ENCODE results near the gene LRCH1.

Gene LRCH1

GRCh38 chr13:46613409-46614049 lies 60.6 kb downstream of the LRCH1 start:
- Histone ChIP-seq H3K36me3 (ENCODE audit: control insufficient read depth, insufficient read depth, low read length) (no peaks in the 10 kb centered on the region), H3K4me1 (ENCODE audit: control insufficient read depth, insufficient read depth, low read length) (0 out of 2 replicates have a peak, but pooled peaks cover 1% of the 10 kb centered on the region), H3K4me3 (ENCODE audit: low read length) (no peak overlapping the region), H3K27ac (ENCODE audit: low read length) (no peak overlapping the region), H3K9me3 (ENCODE audit: control insufficient read depth, insufficient read depth, low read length) (no peaks in the 10 kb centered on the region), H3K27me3 (ENCODE audit: control insufficient read depth, insufficient read depth, low read length) (no peaks in the 10 kb centered on the region)
- DNase-seq (ENCODE audit: low read depth, low spot score): no peak
- WGBS (ENCODE audit: insufficient coverage, insufficient read length): no CpG with 5 or more reads among the region's 8 CpGs

DNA sequence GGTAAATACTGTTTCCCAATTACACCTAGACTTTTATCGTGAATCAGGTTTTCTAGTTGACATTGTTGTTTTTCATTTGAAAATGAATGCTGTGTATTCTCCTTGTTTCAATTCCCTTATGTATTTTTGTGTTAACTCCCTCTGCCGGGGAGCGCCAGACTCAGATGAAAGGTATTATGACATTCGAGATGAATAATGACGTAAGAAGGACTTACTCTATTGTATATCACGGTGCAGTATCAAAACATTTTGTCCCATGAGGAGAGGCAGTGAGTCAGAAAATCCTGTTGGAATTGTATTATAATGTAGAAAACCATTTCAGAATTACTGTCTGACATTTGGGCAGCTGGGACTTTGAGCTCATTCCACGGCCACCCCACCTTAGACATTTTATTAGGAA lies 61.6 kb downstream of the LRCH1 start:
- H3K4me3 ChIP-seq (ENCODE audit: low read length): no peak overlapping the region
- H3K27me3 ChIP-seq (ENCODE audit: control insufficient read depth, insufficient read depth, low read length): no peaks in the 10 kb centered on the region
- H3K27ac ChIP-seq (ENCODE audit: low read length): no peak overlapping the region
- WGBS (ENCODE audit: insufficient coverage, insufficient read length): no CpG with 5 or more reads among the region's 7 CpGs
- H3K36me3 ChIP-seq (ENCODE audit: control insufficient read depth, insufficient read depth, low read length): no peaks in the 10 kb centered on the region
- no peak for DNase-seq (ENCODE audit: low read depth, low spot score)
- peaks cover 2% of the 10 kb centered on the region; the same call in 1 of the 2 replicates for H3K4me1 ChIP-seq (ENCODE audit: control insufficient read depth, insufficient read depth, low read length)
- H3K9me3 ChIP-seq (ENCODE audit: control insufficient read depth, insufficient read depth, low read length): no peaks in the 10 kb centered on the region

GRCh38 chr13:46615888-46616531 lies 63.0 kb downstream of the LRCH1 start:
- Histone ChIP-seq H3K4me3 (ENCODE audit: low read length) (no peak overlapping the region), H3K4me1 (ENCODE audit: control insufficient read depth, insufficient read depth, low read length) (peaks cover 2% of the 10 kb centered on the region; the same call in 1 of the 2 replicates), H3K36me3 (ENCODE audit: control insufficient read depth, insufficient read depth, low read length) (no peaks in the 10 kb centered on the region), H3K27me3 (ENCODE audit: control insufficient read depth, insufficient read depth, low read length) (no peaks in the 10 kb centered on the region), H3K27ac (ENCODE audit: low read length) (no peak overlapping the region), H3K9me3 (ENCODE audit: control insufficient read depth, insufficient read depth, low read length) (no peaks in the 10 kb centered on the region)
- no peak for DNase-seq (ENCODE audit: low read depth, low spot score)
- no CpG with 5 or more reads among the region's 8 CpGs for WGBS (ENCODE audit: insufficient coverage, insufficient read length)

DNA sequence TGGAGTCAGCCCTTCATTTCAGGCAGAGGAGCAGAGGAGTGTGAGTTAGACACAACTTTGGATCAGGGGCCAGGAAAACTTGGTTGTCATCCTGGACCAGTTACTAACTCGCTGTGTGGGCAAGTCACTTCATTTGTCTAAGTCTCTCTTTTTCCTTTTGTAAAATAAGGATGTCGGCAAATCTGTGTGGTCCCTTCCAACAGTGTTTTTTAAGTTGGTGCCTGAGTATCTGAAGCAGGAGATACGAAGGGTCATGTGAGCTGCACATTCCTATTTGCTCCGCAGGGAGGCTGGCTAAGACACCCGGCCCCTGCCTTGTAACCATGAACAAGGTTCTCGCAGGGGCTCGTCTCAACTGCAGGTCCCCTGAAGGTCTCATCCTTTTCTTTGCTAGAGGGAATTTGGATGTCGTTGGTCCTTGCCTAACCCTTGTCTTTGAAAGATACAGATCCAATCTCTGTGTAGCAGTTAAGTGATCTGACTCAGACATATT lies 64.3 kb downstream of the LRCH1 start:
- Histone ChIP-seq H3K9me3 (ENCODE audit: control insufficient read depth, insufficient read depth, low read length) (no peaks in the 10 kb centered on the region), H3K27ac (ENCODE audit: low read length) (no peak overlapping the region), H3K4me1 (ENCODE audit: control insufficient read depth, insufficient read depth, low read length) (peaks cover 5% of the 10 kb centered on the region; the same call in 1 of the 2 replicates), H3K27me3 (ENCODE audit: control insufficient read depth, insufficient read depth, low read length) (no peaks in the 10 kb centered on the region), H3K36me3 (ENCODE audit: control insufficient read depth, insufficient read depth, low read length) (no peaks in the 10 kb centered on the region), H3K4me3 (ENCODE audit: low read length) (no peak overlapping the region)
- no peak for DNase-seq (ENCODE audit: low read depth, low spot score)
- WGBS (ENCODE audit: insufficient coverage, insufficient read length): no CpG with 5 or more reads among the region's 8 CpGs

DNA sequence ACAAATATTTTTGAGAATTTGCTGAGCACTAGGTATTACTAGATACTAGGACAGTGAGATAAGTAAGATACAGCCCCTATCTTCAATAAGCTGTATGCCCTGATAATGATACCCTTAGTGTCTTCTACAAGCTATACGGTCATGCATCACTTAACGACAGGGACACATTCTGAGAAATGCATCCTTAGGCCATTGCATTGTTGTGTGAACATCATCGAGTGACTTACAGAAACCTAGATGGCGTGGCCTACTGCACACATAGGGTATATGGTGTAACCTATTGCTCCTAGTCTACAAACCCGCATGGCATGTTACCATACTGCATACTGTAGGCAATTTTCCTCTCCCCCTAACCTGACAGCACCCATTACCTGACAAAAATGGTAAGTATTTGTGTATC lies 64.9 kb downstream of the LRCH1 start:
- H3K4me1 ChIP-seq (ENCODE audit: control insufficient read depth, insufficient read depth, low read length): peaks cover 7% of the 10 kb centered on the region; the same call in 1 of the 2 replicates
- H3K27ac ChIP-seq (ENCODE audit: low read length): no peak overlapping the region

DNA sequence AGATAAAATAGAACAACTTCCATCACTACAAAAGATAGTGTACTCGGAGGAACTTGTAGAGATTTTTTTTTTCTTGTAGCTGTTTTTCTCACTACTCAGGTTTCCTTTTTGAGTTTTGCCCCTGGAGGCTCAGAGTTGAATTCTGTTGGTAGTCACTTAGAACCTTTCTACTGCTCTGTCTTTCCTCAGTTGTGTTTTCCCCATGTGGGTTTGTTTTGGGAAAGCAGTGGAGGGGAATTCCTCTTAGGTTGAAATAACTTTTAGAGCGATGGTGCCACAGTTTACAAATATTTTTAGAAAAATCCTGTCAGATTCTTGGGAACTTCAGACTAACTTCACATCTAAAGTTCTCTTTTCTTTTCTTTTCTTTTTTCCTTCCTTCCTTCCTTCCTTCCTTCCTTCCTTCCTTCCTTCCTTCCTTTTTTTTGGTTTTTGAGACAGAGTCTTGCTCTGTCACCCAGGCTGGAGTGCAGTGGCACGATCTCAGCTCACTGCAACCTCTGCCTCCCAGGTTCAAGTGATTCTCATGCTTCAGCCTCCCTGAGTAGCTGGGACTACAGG lies 65.8 kb downstream of the LRCH1 start:
- Histone ChIP-seq H3K4me3 (ENCODE audit: low read length) (no peak overlapping the region), H3K4me1 (ENCODE audit: control insufficient read depth, insufficient read depth, low read length) (peaks cover 7% of the 10 kb centered on the region; the same call in 1 of the 2 replicates)

More for the DNA sequence above, 64.9 kb downstream of the LRCH1 start:
- H3K4me3 ChIP-seq (ENCODE audit: low read length): no peak overlapping the region
- no CpG with 5 or more reads among the region's 5 CpGs for WGBS (ENCODE audit: insufficient coverage, insufficient read length)
- H3K9me3 ChIP-seq (ENCODE audit: control insufficient read depth, insufficient read depth, low read length): no peaks in the 10 kb centered on the region
- no peak for DNase-seq (ENCODE audit: low read depth, low spot score)
- H3K27me3 ChIP-seq (ENCODE audit: control insufficient read depth, insufficient read depth, low read length): no peaks in the 10 kb centered on the region
- no peaks in the 10 kb centered on the region for H3K36me3 ChIP-seq (ENCODE audit: control insufficient read depth, insufficient read depth, low read length)

DNA sequence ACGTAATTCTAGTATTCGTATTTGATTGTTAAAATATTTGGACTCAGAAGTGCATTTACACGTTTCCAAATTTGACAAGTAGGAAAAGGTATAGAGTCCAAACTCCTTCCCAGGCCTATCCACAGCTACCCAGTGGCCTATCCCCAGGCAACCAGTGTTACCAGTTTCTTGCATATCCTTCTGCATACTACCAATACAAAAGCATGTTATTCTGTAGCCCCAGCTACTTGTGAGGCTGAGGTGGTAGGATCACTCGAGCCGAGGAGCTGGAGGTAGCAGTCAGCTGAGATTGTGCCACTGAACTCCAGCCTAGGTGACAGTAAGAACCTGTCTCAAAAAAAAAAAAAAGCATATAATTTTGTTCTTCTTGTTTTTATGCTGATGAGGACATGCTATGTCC lies 67.1 kb downstream of the LRCH1 start:
- Histone ChIP-seq H3K27me3 (ENCODE audit: control insufficient read depth, insufficient read depth, low read length) (no peaks in the 10 kb centered on the region), H3K4me1 (ENCODE audit: control insufficient read depth, insufficient read depth, low read length) (peaks cover 11% of the 10 kb centered on the region; the same call in 1 of the 2 replicates), H3K9me3 (ENCODE audit: control insufficient read depth, insufficient read depth, low read length) (no peaks in the 10 kb centered on the region), H3K27ac (ENCODE audit: low read length) (no peak overlapping the region), H3K36me3 (ENCODE audit: control insufficient read depth, insufficient read depth, low read length) (no peaks in the 10 kb centered on the region), H3K4me3 (ENCODE audit: low read length) (no peak overlapping the region)
- 100% methylated on average over 2 of the region's 5 CpGs for WGBS (ENCODE audit: insufficient coverage, insufficient read length)
- DNase-seq (ENCODE audit: low read depth, low spot score): no peak

More for the DNA sequence above, 65.8 kb downstream of the LRCH1 start:
- Histone ChIP-seq H3K27ac (ENCODE audit: low read length) (no peak overlapping the region), H3K36me3 (ENCODE audit: control insufficient read depth, insufficient read depth, low read length) (no peaks in the 10 kb centered on the region), H3K9me3 (ENCODE audit: control insufficient read depth, insufficient read depth, low read length) (no peaks in the 10 kb centered on the region), H3K27me3 (ENCODE audit: control insufficient read depth, insufficient read depth, low read length) (no peaks in the 10 kb centered on the region)
- no peak for DNase-seq (ENCODE audit: low read depth, low spot score)
- WGBS (ENCODE audit: insufficient coverage, insufficient read length): no CpG with 5 or more reads among the region's 3 CpGs

DNA sequence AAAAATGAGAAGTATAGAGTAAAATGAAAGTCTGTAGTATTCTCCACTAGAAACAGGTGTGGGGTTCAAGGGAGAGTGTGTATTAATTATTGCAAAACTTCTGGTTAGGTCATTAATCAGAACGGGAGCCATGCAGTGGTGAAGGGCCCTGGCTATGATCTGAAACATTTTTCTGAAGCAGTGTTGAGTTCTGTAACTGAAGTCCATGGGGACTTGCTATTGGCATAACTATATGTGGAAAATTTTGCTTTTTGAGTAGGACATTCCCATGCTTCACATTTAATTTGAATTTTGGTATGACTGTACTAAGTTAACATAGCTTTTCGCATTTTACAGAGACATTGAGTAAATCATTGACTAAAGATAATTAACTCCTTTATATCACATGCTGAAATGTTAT lies 67.5 kb downstream of the LRCH1 start:
- no CpG with 5 or more reads among the region's 2 CpGs for WGBS (ENCODE audit: insufficient coverage, insufficient read length)
- no peak for DNase-seq (ENCODE audit: low read depth, low spot score)
- Histone ChIP-seq H3K27ac (ENCODE audit: low read length) (no peak overlapping the region), H3K27me3 (ENCODE audit: control insufficient read depth, insufficient read depth, low read length) (no peaks in the 10 kb centered on the region), H3K4me1 (ENCODE audit: control insufficient read depth, insufficient read depth, low read length) (peaks cover 12% of the 10 kb centered on the region; the same call in 1 of the 2 replicates), H3K9me3 (ENCODE audit: control insufficient read depth, insufficient read depth, low read length) (no peaks in the 10 kb centered on the region), H3K4me3 (ENCODE audit: low read length) (no peak overlapping the region), H3K36me3 (ENCODE audit: control insufficient read depth, insufficient read depth, low read length) (no peaks in the 10 kb centered on the region)

GRCh38 chr13:46621133-46621532 lies 68.2 kb downstream of the LRCH1 start:
- DNase-seq (ENCODE audit: low read depth, low spot score): no peak
- Histone ChIP-seq H3K27ac (ENCODE audit: low read length) (no peak overlapping the region), H3K4me1 (ENCODE audit: control insufficient read depth, insufficient read depth, low read length) (peaks cover 12% of the 10 kb centered on the region; the same call in 1 of the 2 replicates), H3K36me3 (ENCODE audit: control insufficient read depth, insufficient read depth, low read length) (no peaks in the 10 kb centered on the region), H3K9me3 (ENCODE audit: control insufficient read depth, insufficient read depth, low read length) (no peaks in the 10 kb centered on the region), H3K4me3 (ENCODE audit: low read length) (no peak overlapping the region), H3K27me3 (ENCODE audit: control insufficient read depth, insufficient read depth, low read length) (no peaks in the 10 kb centered on the region)
- WGBS (ENCODE audit: insufficient coverage, insufficient read length): no CpG with 5 or more reads among the region's 2 CpGs

DNA sequence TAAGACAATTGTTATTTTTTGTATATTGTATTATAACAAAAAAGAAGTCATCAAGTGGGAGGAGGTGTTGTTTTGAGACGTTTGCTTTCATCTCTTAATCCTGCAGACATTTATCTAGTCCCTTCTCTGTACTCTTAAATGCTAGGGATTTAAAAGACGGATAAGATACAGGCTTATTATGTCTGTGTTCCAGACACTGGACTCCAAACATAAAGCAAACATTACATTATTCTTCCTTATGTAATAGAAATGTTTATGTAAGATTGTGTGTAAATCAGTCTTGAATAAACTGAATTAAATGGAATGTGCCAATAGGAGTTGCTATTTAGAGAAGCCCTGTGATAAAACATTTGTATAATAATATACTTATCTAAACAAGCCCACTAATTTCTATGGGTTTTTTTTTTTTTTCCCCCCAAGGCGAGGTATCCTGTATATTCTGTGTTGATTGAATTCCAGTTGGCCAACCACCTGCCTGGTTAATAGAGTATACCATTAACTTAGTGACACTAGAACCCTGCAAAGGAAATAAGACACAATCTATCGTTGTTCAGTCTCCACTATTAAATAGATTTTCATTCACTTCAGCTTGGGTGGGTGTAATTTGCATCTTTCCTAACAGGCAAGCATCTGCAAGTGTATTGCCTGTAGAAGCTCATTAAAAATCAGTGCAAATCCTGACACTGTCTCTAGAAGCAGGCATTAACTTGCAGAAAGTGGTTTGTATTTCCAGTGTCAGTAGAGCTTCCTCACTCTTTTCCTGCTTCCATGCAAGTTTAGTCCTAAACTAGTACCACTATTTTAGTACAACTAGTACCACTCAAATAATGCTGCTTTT lies 69.0 kb downstream of the LRCH1 start:
- Histone ChIP-seq H3K27ac (ENCODE audit: low read length) (no peak overlapping the region), H3K4me3 (ENCODE audit: low read length) (no peak overlapping the region), H3K4me1 (ENCODE audit: control insufficient read depth, insufficient read depth, low read length) (peaks cover 12% of the 10 kb centered on the region; the same call in 1 of the 2 replicates), H3K27me3 (ENCODE audit: control insufficient read depth, insufficient read depth, low read length) (no peaks in the 10 kb centered on the region), H3K36me3 (ENCODE audit: control insufficient read depth, insufficient read depth, low read length) (no peaks in the 10 kb centered on the region), H3K9me3 (ENCODE audit: control insufficient read depth, insufficient read depth, low read length) (no peaks in the 10 kb centered on the region)
- WGBS (ENCODE audit: insufficient coverage, insufficient read length): no CpG with 5 or more reads among the region's 4 CpGs
- no peak for DNase-seq (ENCODE audit: low read depth, low spot score)
